ENCODE data around the gene SYT15.
"Not testable (repeated sequence)": the region's sequence is repeated elsewhere in the genome, so short reads cannot be mapped to it uniquely, and the experiment has no call there.

Gene SYT15

GRCh38 chr10:46593307-46593706, 14.4 kb downstream of the SYT15 start:
- DNase-seq: not testable (repeated sequence)

GRCh38 chr10:46594453-46595063, 15.6 kb downstream of the SYT15 start:
- not testable (repeated sequence) for DNase-seq

- not testable (repeated sequence) for DNase-seq
These were observed 17.6 kb downstream of the SYT15 start for GRCh38 chr10:46596570-46596969.

- DNase-seq: not testable (repeated sequence)
These were observed 18.8 kb downstream of the SYT15 start for GRCh38 chr10:46597616-46598246.

- not testable (repeated sequence) for DNase-seq
These were observed 21.6 kb downstream of the SYT15 start for GRCh38 chr10:46600516-46600915.

- not testable (repeated sequence) for DNase-seq
These were observed 36.6 kb downstream of the SYT15 start for GRCh38 chr10:46615540-46615939.

GRCh38 chr10:46616227-46616626, 37.3 kb downstream of the SYT15 start:
- DNase-seq: not testable (repeated sequence)

GRCh38 chr10:46617134-46617533, 38.2 kb downstream of the SYT15 start:
- not testable (repeated sequence) for DNase-seq

- DNase-seq: not testable (repeated sequence)
These were observed 39.0 kb downstream of the SYT15 start for GRCh38 chr10:46617913-46618312.

GRCh38 chr10:46623899-46624654, 45.1 kb downstream of the SYT15 start:
- DNase-seq: not testable (repeated sequence)

GRCh38 chr10:46629805-46630204, 50.9 kb downstream of the SYT15 start:
- not testable (repeated sequence) for DNase-seq

GRCh38 chr10:46630816-46631215, 51.9 kb downstream of the SYT15 start:
- not testable (repeated sequence) for DNase-seq

- DNase-seq: not testable (repeated sequence)
These were observed 52.8 kb downstream of the SYT15 start for GRCh38 chr10:46631683-46632082.

GRCh38 chr10:46634698-46635097, 55.8 kb downstream of the SYT15 start:
- DNase-seq: not testable (repeated sequence)

- not testable (repeated sequence) for DNase-seq
These were observed 56.5 kb downstream of the SYT15 start for GRCh38 chr10:46635364-46635959.

- not testable (repeated sequence) for DNase-seq
These were observed 61.1 kb downstream of the SYT15 start for GRCh38 chr10:46640005-46640404.
